ENCODE measurements around the gene PID1.
A peak's percentile ranks its signal among the peaks of the same experiment; 100 is the strongest.

The PID1 gene

GRCh38 chr2:229270551-229271410 is at the start of gene PID1:
Gene PID1 (minus strand): TSS chr2:229271287. CDS start chr2:229271043, 244 bp downstream.
- no peak for DNase-seq (ENCODE audit: extremely low read depth, low read depth)

GRCh38 chr2:229319558-229319957 is 48.5 kb upstream of the PID1 start:
- DNase-seq (ENCODE audit: extremely low read depth, low read depth): no peak
- no peak for TF ChIP-seq CTCF (IDR thresholded peaks at IDR 0.05; ENCODE audit: low read depth, low read length)

More at GRCh38 chr2:229270551-229271410, at the start of gene PID1:
- TF ChIP-seq CTCF (IDR thresholded peaks at IDR 0.05; ENCODE audit: low read depth, low read length): no peak

GRCh38 chr2:229314117-229314516 is 43.0 kb upstream of the PID1 start:
- TF ChIP-seq CTCF (IDR thresholded peaks at IDR 0.05; ENCODE audit: low read depth, low read length): no peak
- DNase-seq (ENCODE audit: extremely low read depth, low read depth): no peak

GRCh38 chr2:229313591-229313990 is 42.5 kb upstream of the PID1 start:
- TF ChIP-seq CTCF (IDR thresholded peaks at IDR 0.05; ENCODE audit: low read depth, low read length): no peak
- peak; percentile 24 for DNase-seq (ENCODE audit: extremely low read depth, low read depth)

- no peak for DNase-seq (ENCODE audit: extremely low read depth, low read depth)
- TF ChIP-seq CTCF (IDR thresholded peaks at IDR 0.05; ENCODE audit: low read depth, low read length): no peak
These were observed 30.1 kb upstream of the PID1 start for GRCh38 chr2:229301237-229301636.

GRCh38 chr2:229300790-229301189 is 29.7 kb upstream of the PID1 start:
- TF ChIP-seq CTCF (IDR thresholded peaks at IDR 0.05; ENCODE audit: low read depth, low read length): no peak
- DNase-seq (ENCODE audit: extremely low read depth, low read depth): no peak

- DNase-seq (ENCODE audit: extremely low read depth, low read depth): no peak
- TF ChIP-seq CTCF (IDR thresholded peaks at IDR 0.05; ENCODE audit: low read depth, low read length): no peak
These were observed 29.3 kb upstream of the PID1 start for GRCh38 chr2:229300371-229300770.
